ENCODE data around the gene AKR1E2. TPM values are rescaled to one million over a fixed set of nuclear protein-coding genes. Genes with fewer than 3 reads are reported as not detected.

AKR1E2 gene
- 10 to 100 TPM in 2 of 6 donors, 1 to 10 TPM in 4; 3.3 to 18.8 (median 7.9) TPM for total RNA-seq

- H3K27me3 ChIP-seq = no peaks in the 10 kb centered on the region
- H3K4me1 ChIP-seq = peaks cover 0 to 18% (median 7%) of the 10 kb centered on the region in 4 donors
- peak; percentile 92 to 97 for ATAC-seq (ENCODE audit: low FRiP score in 2 of 2)
- H3K4me3 ChIP-seq = peak within 1 kb of the TSS; percentile 46 to 71 (median 58)
- DNase-seq = peak; percentile 86 to 96
- 17 to 48% methylated on average over 19 to 78 of the region's 87 CpGs for WGBS, 2 donors
- H3K36me3 ChIP-seq = no peaks in the 10 kb centered on the region
- peak within 1 kb of the TSS; percentile 84 to 97 (median 93) for H3K27ac ChIP-seq
- no peaks in the 10 kb centered on the region for H3K9me3 ChIP-seq
- TF ChIP-seq POLR2AphosphoS5 (IDR thresholded peaks at IDR 0.05) = peak; percentile 15 to 70
- TF ChIP-seq CTCF (IDR thresholded peaks at IDR 0.05) = peak in 1 of 6 experiments; percentile 15
- TF ChIP-seq POLR2A (IDR thresholded peaks at IDR 0.05) = peak in 2 of 4 donors; percentile 52 to 67
- no peak for TF ChIP-seq EP300 (IDR thresholded peaks at IDR 0.05)
Observed at GRCh38 chr10:4825868-4826791, at the start of gene AKR1E2. Gene AKR1E2 (plus strand): TSS chr10:4826207. CDS start chr10:4826325, 118 bp downstream.

- no peak for DNase-seq
- H3K4me3 ChIP-seq = no peak overlapping the region
- 79 to 83% methylated on average over 2 of the region's 2 CpGs for WGBS, 2 donors
- peaks cover 4 to 9% (median 7%) of the 10 kb centered on the region in 4 donors for H3K4me1 ChIP-seq
- no peaks in the 10 kb centered on the region for H3K27me3 ChIP-seq
- no peak for ATAC-seq (ENCODE audit: low FRiP score in 2 of 2)
- no peaks in the 10 kb centered on the region for H3K36me3 ChIP-seq
- TF ChIP-seq CTCF (IDR thresholded peaks at IDR 0.05) (no peak), EP300 (IDR thresholded peaks at IDR 0.05) (no peak), POLR2A (IDR thresholded peaks at IDR 0.05) (no peak), POLR2AphosphoS5 (IDR thresholded peaks at IDR 0.05) (no peak)
- H3K9me3 ChIP-seq = no peaks in the 10 kb centered on the region
- H3K27ac ChIP-seq = no peak overlapping the region
Observed at GRCh38 chr10:4776234-4776638, 49.8 kb upstream of the AKR1E2 start.

DNA sequence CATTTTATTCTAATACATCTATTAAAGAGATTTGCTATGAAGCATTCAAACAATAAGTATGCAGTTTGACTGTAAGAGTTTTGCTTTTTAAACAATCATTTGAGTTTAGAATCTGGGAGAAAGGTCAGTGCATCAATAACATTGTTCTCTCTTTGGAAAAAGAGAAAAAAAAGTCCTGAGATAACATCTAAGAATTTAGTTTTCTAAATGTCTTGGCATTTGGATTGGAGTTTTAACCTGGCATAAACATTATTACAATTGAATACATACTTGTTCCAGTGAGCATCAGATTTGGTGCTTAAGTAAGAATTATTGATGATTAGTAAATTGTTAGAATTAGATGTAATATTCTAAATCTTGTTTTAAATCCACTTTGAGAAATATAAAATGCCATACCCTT is 47.2 kb upstream of the AKR1E2 start:
- no peak for DNase-seq
- TF ChIP-seq CTCF (IDR thresholded peaks at IDR 0.05) = no peak
- no peak for TF ChIP-seq EP300 (IDR thresholded peaks at IDR 0.05)
- Histone ChIP-seq H3K9me3 (no peaks in the 10 kb centered on the region), H3K27ac (no peak overlapping the region), H3K4me1 (peaks cover 0 to 4% (median 0%) of the 10 kb centered on the region in 4 donors), H3K4me3 (no peak overlapping the region), H3K36me3 (no peaks in the 10 kb centered on the region), H3K27me3 (no peaks in the 10 kb centered on the region)
- no peak for ATAC-seq (ENCODE audit: low FRiP score in 2 of 2)

GRCh38 chr10:4780091-4780490 is 45.9 kb upstream of the AKR1E2 start:
- Histone ChIP-seq H3K4me1 (peaks cover 0 to 4% (median 0%) of the 10 kb centered on the region in 4 donors), H3K27me3 (no peaks in the 10 kb centered on the region), H3K9me3 (no peaks in the 10 kb centered on the region), H3K4me3 (no peak overlapping the region), H3K27ac (no peak overlapping the region), H3K36me3 (no peaks in the 10 kb centered on the region)
- ATAC-seq (ENCODE audit: low FRiP score in 2 of 2) = no peak
- TF ChIP-seq CTCF (IDR thresholded peaks at IDR 0.05) (no peak), POLR2AphosphoS5 (IDR thresholded peaks at IDR 0.05) (no peak), EP300 (IDR thresholded peaks at IDR 0.05) (no peak), POLR2A (IDR thresholded peaks at IDR 0.05) (no peak)
- WGBS, 2 donors = 84 to 90% methylated on average over 2 of the region's 2 CpGs
- DNase-seq = no peak

Measured in upper lobe of left lung (tissue), 6 donors.